OCI-LY3 (cell line): ENCODE measurements around the gene ATG16L2.
A peak's percentile ranks its signal among the peaks of the same experiment; 100 is the strongest.

Experiments used
- H2AFZ ChIP-seq: fragments of 200-600, 300-600 bp; shearing (Covaris generic); 2 replicates; pipeline ENCODE4 v1.6.0; 2014; ENCODE audit warnings: antibody characterized with exemption, low read depth, low read length
- H3K27ac ChIP-seq: fragments of 200-600, 300-600 bp; sonication (generic); 2 replicates; pipeline ENCODE4 v1.5.1; 2014; ENCODE audit warnings: mild to moderate bottlenecking, low read length, moderate library complexity, mixed read lengths
- H3K27me3 ChIP-seq: fragments of 200-600, 300-600 bp; sonication (generic); 2 replicates; pipeline ENCODE4 v1.6.1; 2014; ENCODE audit warnings: low read depth, low read length, mixed read lengths
- H3K36me3 ChIP-seq: fragments of 200-600, 300-600 bp; sonication (generic); replicated peaks from 2 replicates; pipeline ENCODE3; 2014; ENCODE audit warnings: low read depth, low read length, mixed read lengths
- H3K4me1 ChIP-seq: fragments of 300-600, 200-600 bp; sonication (generic); 2 replicates; pipeline ENCODE4 v1.6.1; 2014; ENCODE audit warnings: low read length, mixed read lengths
- H3K4me2 ChIP-seq: fragments of 200-600, 300-600 bp; sonication (generic); 2 replicates; pipeline ENCODE4 v1.6.1; 2014; ENCODE audit warnings: low read length, mixed read lengths
- H3K4me3 ChIP-seq: fragments of 300-600, 200-600 bp; sonication (generic); 2 replicates; pipeline ENCODE4 v1.5.1; 2014; ENCODE audit warnings: antibody characterized with exemption, mild to moderate bottlenecking, low read length, moderate library complexity
- H3K79me2 ChIP-seq: fragments of 300-600, 200-600 bp; shearing (Covaris generic); 2 replicates; pipeline ENCODE4 v1.6.1; 2014; ENCODE audit warnings: mild to moderate bottlenecking, low read length, mixed read lengths
- H3K9ac ChIP-seq: fragments of 300-600, 200-600 bp; shearing (Covaris generic); 2 replicates; pipeline ENCODE4 v1.6.0; 2014; ENCODE audit warnings: mild to moderate bottlenecking, low read length, moderate library complexity
- H3K9me3 ChIP-seq: fragments of 200-600, 300-600 bp; shearing (Covaris generic); 2 replicates; pipeline ENCODE4 v1.6.1; 2014; ENCODE audit warnings: low read length, mixed read lengths; ENCODE audit not compliant: insufficient read depth
- H4K20me1 ChIP-seq: fragments of 200-600, 300-600 bp; sonication (generic); 2 replicates; pipeline ENCODE4 v1.6.1; 2016; ENCODE audit warnings: low read length, mixed read lengths; ENCODE audit not compliant: insufficient read depth
- EZH2phosphoT487 ChIP-seq: fragments of 200-600 bp; shearing (Covaris generic); IDR thresholded peaks from 2 replicates; pipeline ENCODE4 v1.6.1; 2018; ENCODE audit warnings: antibody characterized with exemption, mixed run types, low read depth
- TF ChIP-seq, protein P1 (sequence below): fragments of 200-600, 300-600 bp; sonication (generic); IDR thresholded peaks from 2 replicates; pipeline ENCODE4 v1.5.1; 2014; ENCODE audit warnings: antibody characterized with exemption, low read length, low read depth

Gene ATG16L2

DNA sequence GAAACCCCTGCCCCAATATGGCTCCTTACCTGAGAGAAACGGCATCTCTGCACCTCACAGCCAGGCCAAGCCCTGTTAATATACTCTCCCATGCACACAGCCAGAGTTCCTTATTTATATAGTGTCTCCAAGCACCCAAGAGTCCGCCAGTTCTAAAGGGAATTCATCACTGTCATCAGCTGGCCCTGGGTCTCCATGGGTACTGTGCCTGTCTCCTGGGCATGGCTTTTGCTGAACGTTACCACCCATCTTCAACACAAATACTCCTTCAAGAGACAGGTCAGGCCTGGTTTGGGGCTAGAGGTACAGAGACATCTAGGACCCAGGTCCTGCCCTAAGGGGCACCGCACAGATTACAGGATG, 1.6 kb upstream of the ATG16L2 start:
- Histone ChIP-seq H3K9me3 (no peaks in the 10 kb centered on the region), H2AFZ (no peak overlapping the region), H3K36me3 (peaks cover 26% of the 10 kb centered on the region), H3K4me1 (peaks cover 17% of the 10 kb centered on the region), H4K20me1 (peaks cover 4% of the 10 kb centered on the region; the same call in 1 of the 2 replicates), H3K27me3 (no peaks in the 10 kb centered on the region), H3K27ac (no peak overlapping the region), H3K9ac (peak overlapping the region; percentile 94), H3K79me2 (peaks cover 50% of the 10 kb centered on the region), H3K4me2 (peak overlapping the region; percentile 93), H3K4me3 (peak overlapping the region; percentile 85)
- TF ChIP-seq, protein P1, sequence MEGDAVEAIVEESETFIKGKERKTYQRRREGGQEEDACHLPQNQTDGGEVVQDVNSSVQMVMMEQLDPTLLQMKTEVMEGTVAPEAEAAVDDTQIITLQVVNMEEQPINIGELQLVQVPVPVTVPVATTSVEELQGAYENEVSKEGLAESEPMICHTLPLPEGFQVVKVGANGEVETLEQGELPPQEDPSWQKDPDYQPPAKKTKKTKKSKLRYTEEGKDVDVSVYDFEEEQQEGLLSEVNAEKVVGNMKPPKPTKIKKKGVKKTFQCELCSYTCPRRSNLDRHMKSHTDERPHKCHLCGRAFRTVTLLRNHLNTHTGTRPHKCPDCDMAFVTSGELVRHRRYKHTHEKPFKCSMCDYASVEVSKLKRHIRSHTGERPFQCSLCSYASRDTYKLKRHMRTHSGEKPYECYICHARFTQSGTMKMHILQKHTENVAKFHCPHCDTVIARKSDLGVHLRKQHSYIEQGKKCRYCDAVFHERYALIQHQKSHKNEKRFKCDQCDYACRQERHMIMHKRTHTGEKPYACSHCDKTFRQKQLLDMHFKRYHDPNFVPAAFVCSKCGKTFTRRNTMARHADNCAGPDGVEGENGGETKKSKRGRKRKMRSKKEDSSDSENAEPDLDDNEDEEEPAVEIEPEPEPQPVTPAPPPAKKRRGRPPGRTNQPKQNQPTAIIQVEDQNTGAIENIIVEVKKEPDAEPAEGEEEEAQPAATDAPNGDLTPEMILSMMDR, result no peak
- no peak for TF ChIP-seq EZH2phosphoT487

DNA sequence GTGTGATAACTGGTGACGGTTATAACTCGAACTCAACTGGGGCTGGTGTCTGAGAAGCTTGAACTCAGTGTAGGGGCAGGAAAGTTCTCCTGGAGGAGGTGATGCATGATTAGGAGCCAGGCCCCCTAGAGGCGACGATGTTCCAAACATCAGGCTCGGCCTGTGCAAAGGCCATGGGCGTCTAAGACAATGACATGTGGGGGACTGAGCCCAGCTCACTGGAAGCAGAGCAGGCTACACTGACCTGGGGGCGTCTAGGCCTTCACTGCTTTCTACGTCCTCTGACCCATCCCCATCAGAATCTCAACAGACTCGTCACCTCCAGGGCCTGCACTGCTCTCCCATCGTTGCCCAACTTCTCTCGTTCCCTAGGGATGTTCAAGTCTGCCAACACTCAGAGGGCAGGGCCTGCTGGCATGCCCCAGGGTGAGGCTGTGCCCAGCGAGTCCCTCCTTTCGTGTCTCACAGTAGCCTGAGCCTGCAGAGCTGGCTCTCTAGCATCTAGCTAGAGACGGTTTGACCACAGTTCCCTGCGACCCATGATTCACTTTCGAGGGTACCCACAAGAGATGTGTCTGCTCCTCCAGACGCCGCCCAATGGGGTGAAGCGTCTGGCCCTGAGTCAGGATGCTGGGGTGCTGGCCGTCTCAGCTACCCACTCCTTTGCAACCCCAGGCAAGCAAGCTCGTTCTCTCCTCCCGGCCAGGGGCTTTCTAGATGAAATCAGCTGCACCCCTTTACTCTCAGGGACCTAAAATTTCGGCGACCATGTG, 1.1 kb upstream of the ATG16L2 start:
- Histone ChIP-seq H3K79me2 (peaks cover 50% of the 10 kb centered on the region), H3K9ac (peak overlapping the region; percentile 94), H3K4me3 (peak overlapping the region; percentile 85), H3K9me3 (no peaks in the 10 kb centered on the region), H3K27ac (peak overlapping the region; percentile 68), H3K36me3 (peaks cover 31% of the 10 kb centered on the region), H3K4me2 (peak overlapping the region; percentile 93), H2AFZ (no peak overlapping the region; the same call in 1 of the 2 replicates), H3K4me1 (peaks cover 17% of the 10 kb centered on the region), H3K27me3 (no peaks in the 10 kb centered on the region), H4K20me1 (peaks cover 4% of the 10 kb centered on the region; the same call in 1 of the 2 replicates)
- TF ChIP-seq, protein P1, result peak; percentile 81
- no peak for TF ChIP-seq EZH2phosphoT487

DNA sequence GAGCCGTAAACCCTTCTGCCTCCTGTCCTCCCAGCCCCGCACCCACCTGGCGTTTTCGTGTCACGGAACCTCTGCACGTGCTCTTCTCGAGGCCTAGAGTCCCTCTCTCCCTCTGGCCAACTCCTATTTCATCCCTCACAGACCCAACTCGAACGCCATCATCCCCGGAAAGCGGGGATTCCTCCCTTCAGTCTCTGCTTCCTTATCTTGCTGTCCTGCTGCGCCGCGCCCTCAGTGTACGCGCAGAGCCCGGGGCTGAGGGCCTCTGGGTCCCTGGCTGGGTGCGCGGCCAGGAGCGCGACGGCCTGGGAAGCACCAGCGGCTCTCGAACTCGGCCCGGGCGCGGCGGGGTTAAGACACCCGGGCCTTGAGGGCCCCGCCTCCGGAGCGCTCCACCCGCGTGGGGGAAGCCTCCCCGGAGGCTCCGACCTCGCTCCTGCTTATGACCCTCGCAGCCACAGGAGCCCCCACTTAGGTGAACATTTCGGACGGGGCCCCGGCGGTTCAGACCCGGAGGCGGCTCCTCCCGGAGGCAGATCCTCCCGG, 398 bp upstream of the ATG16L2 start:
- H3K4me1 ChIP-seq, result peaks cover 17% of the 10 kb centered on the region
- H3K4me2 ChIP-seq, result peak overlapping the region; percentile 93
- H3K36me3 ChIP-seq, result peaks cover 31% of the 10 kb centered on the region
- H3K27me3 ChIP-seq, result no peaks in the 10 kb centered on the region
- H3K9me3 ChIP-seq, result no peaks in the 10 kb centered on the region
- H3K79me2 ChIP-seq, result peaks cover 50% of the 10 kb centered on the region
- H2AFZ ChIP-seq, result peak overlapping the region; percentile 48; the same call in 1 of the 2 replicates
- peak overlapping the region; percentile 85 for H3K4me3 ChIP-seq
- TF ChIP-seq, protein P1, result no peak
- no peak for TF ChIP-seq EZH2phosphoT487
- peaks cover 4% of the 10 kb centered on the region; the same call in 1 of the 2 replicates for H4K20me1 ChIP-seq
- peak overlapping the region; percentile 94 for H3K9ac ChIP-seq
- H3K27ac ChIP-seq, result peak overlapping the region; percentile 68

DNA sequence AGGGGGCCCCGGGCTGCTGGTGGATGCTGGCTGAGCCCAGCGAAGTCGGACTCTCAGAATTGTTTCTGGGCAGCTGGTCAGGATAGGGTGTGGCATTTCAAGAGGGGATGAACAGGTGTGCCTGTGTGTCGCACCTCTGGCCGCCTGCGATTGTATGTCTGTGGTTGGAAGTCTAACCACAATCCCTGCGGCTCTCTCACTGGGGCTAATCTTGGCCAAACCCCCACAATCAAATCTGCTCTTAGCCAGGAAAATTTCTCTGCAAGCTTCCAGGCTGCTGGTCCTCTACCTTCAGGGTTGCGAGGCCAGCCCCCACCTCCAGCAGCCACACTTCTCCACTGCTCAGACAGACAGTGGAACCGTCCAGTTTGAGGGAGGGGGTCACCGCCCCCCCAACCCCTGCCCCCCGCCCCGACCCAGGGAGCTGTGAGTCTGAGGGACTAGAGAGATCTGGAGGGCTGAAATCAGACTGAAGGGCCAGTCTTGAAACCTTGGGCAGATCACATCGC, 953 bp downstream of the ATG16L2 start:
- Histone ChIP-seq H3K27ac (peak overlapping the region; percentile 68), H4K20me1 (peaks cover 4% of the 10 kb centered on the region; the same call in 1 of the 2 replicates), H3K9ac (peak overlapping the region; percentile 94), H3K4me1 (peaks cover 17% of the 10 kb centered on the region), H3K27me3 (no peaks in the 10 kb centered on the region), H3K79me2 (peaks cover 50% of the 10 kb centered on the region), H3K4me2 (peak overlapping the region; percentile 82), H3K36me3 (peaks cover 26% of the 10 kb centered on the region), H2AFZ (no peak overlapping the region), H3K9me3 (no peaks in the 10 kb centered on the region), H3K4me3 (peak overlapping the region; percentile 85)
- TF ChIP-seq EZH2phosphoT487, result no peak
- TF ChIP-seq, protein P1, result no peak
